Smooth muscle cell (in vitro differentiated cells): ENCODE measurements around the gene FHIP1A. TPM values are rescaled to one million over a fixed set of nuclear protein-coding genes. Genes with fewer than 3 reads are reported as not detected.
"Not testable (repeated sequence)": the region's sequence is repeated elsewhere in the genome, so short reads cannot be mapped to it uniquely, and the experiment has no call there.

Experiments used
- DNase-seq: peaks from one replicate; lab custom pipeline; 2025; ENCODE audit not compliant: unreplicated experiment; lab: John Stamatoyannopoulos, UW
- H2AFZ ChIP-seq: fragments of 200-600 bp; sonication (generic); 2 replicates; pipeline ENCODE4 v1.6.0; 2016; ENCODE audit warnings: antibody characterized with exemption, low read depth, mild to moderate bottlenecking
- H3F3A ChIP-seq: fragments of 200-600 bp; sonication (generic); 2 replicates; pipeline ENCODE4 v1.6.0; 2017; ENCODE audit warnings: antibody characterized with exemption, low read depth
- H3K27ac ChIP-seq: fragments of 200-600 bp; sonication (generic); 2 replicates; pipeline ENCODE4 v1.5.1; 2016; ENCODE audit warnings: low read depth, mild to moderate bottlenecking
- H3K27me3 ChIP-seq: fragments of 200-600 bp; sonication (generic); 2 replicates; pipeline ENCODE4 v1.6.1; 2016; ENCODE audit warnings: low read depth, mild to moderate bottlenecking
- H3K36me3 ChIP-seq: fragments of 200-600 bp; sonication (generic); 2 replicates; pipeline ENCODE4 v1.5.1; 2016; ENCODE audit warnings: low read depth
- H3K4me1 ChIP-seq: fragments of 200-600 bp; sonication (generic); 2 replicates; pipeline ENCODE4 v1.5.1; 2016; ENCODE audit warnings: low read depth
- H3K4me2 ChIP-seq: fragments of 200-600 bp; sonication (generic); 2 replicates; pipeline ENCODE4 v1.6.0; 2016; ENCODE audit warnings: mild to moderate bottlenecking
- H3K4me3 ChIP-seq: fragments of 200-600 bp; sonication (generic); 2 replicates; pipeline ENCODE4 v1.5.1; 2016; ENCODE audit warnings: mild to moderate bottlenecking
- H3K79me2 ChIP-seq: fragments of 200-600 bp; sonication (generic); 2 replicates; pipeline ENCODE4 v1.6.0; 2016; ENCODE audit warnings: low read depth, mild to moderate bottlenecking
- H3K9ac ChIP-seq: fragments of 200-600 bp; sonication (generic); 2 replicates; pipeline ENCODE4 v1.6.0; 2016; ENCODE audit warnings: low read depth
- H3K9me3 ChIP-seq: fragments of 200-600 bp; sonication (generic); replicated peaks from 2 replicates; pipeline ENCODE4 v1.5.1; 2016; ENCODE audit warnings: low read depth
- H4K20me1 ChIP-seq: fragments of 200-600 bp; sonication (generic); 2 replicates; pipeline ENCODE4 v1.6.0; 2016; ENCODE audit warnings: low read depth
- WGBS: methylation state at CpG from one replicate; pipeline ENCODE4 v1.1.7; 2016; ENCODE audit warnings: low lambda C conversion rate; 5-methylcytosine and 5-hydroxymethylcytosine counted together
- polyA plus RNA-seq: library from polyadenylated mRNA; unstranded; fragments of >200 nt; fragmentation: Nextera tagmentation; extraction: Ambion mirVana; gene quantifications from 2 replicates; pipeline ENCODE4 v1.2.1, GENCODE V29; 2016
- total RNA-seq: library from RNA; depleted of rRNA; stranded (reverse); fragments of >200 nt; gene quantifications from 2 replicates; pipeline ENCODE4 v1.2.3, GENCODE V29; 2014
- TF ChIP-seq, protein P1 (sequence below): fragments of 200-600 bp; sonication (generic); IDR thresholded peaks from 2 replicates; pipeline ENCODE4 v1.5.1; 2017; ENCODE audit warnings: borderline replicate concordance, mild to moderate bottlenecking, antibody characterized with exemption; ENCODE audit not compliant: insufficient read depth, poor library complexity, severe bottlenecking

The FHIP1A gene
- total and polyA plus RNA-seq, 2 experiments from 2014 or later = 0.48 to 4.1 TPM

DNA sequence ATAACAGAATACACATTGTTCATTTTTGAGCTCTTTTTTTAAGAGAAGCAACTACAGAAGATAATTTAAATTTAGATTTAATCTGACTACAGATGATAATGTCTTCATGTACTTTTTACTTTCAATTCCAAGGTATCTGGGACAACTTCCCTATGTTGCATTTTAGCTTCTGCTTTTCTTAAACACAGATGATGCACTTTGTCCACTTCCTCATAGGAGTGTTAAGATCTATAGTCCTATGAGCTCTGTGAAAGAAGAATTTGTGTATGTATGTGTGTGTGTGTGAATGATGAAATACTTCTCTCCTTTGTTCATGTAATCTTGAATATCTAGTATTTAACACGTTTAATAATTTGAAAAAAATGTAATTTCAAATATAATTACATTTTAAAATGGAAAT, 5.3 kb upstream of the FHIP1A start:
- no peak overlapping the region for H3K4me2 ChIP-seq
- H3K27ac ChIP-seq = no peak overlapping the region
- TF ChIP-seq, protein P1, sequence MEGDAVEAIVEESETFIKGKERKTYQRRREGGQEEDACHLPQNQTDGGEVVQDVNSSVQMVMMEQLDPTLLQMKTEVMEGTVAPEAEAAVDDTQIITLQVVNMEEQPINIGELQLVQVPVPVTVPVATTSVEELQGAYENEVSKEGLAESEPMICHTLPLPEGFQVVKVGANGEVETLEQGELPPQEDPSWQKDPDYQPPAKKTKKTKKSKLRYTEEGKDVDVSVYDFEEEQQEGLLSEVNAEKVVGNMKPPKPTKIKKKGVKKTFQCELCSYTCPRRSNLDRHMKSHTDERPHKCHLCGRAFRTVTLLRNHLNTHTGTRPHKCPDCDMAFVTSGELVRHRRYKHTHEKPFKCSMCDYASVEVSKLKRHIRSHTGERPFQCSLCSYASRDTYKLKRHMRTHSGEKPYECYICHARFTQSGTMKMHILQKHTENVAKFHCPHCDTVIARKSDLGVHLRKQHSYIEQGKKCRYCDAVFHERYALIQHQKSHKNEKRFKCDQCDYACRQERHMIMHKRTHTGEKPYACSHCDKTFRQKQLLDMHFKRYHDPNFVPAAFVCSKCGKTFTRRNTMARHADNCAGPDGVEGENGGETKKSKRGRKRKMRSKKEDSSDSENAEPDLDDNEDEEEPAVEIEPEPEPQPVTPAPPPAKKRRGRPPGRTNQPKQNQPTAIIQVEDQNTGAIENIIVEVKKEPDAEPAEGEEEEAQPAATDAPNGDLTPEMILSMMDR = no peak
- WGBS = 78% methylated on average over 1 of the region's 1 CpG
- no peak overlapping the region for H3K9ac ChIP-seq
- H2AFZ ChIP-seq = no peak overlapping the region
- H3K36me3 ChIP-seq = no peaks in the 10 kb centered on the region
- no peaks in the 10 kb centered on the region for H3K79me2 ChIP-seq
- H3K27me3 ChIP-seq = peaks cover 24% of the 10 kb centered on the region
- no peaks in the 10 kb centered on the region for H4K20me1 ChIP-seq
- no peaks in the 10 kb centered on the region for H3K4me1 ChIP-seq
- no peaks in the 10 kb centered on the region for H3K9me3 ChIP-seq
- H3K4me3 ChIP-seq = no peak overlapping the region
- H3F3A ChIP-seq = no peaks in the 10 kb centered on the region
- DNase-seq = no peak

DNA sequence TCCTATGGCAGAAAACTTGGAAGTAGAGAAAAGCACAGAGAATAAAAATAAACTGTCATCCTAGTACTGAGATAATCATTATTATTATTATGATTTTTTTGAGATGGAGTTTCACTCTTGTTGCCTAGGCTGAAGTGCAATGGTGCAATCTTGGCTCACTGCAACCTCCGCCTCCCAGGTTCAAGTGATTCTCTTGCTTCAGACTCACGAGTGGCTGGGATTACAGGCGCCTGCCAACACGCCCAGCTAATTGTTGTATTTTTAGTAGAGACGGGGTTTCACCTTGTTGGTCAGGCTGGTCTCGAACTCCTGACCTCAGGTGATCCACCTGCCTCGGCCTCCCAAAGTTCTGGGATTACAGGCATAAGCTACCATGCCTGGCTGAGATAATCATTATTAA, 4.2 kb upstream of the FHIP1A start:
- H3K79me2 ChIP-seq, H3K36me3 ChIP-seq, H4K20me1 ChIP-seq, H3K4me3 ChIP-seq, H3K4me2 ChIP-seq, H3F3A ChIP-seq, H3K27ac ChIP-seq, H2AFZ ChIP-seq, H3K4me1 ChIP-seq, H3K9ac ChIP-seq, DNase-seq, H3K9me3 ChIP-seq: not testable (repeated sequence)
- 85% methylated on average over 7 of the region's 7 CpGs for WGBS
- peaks cover 32% of the 10 kb centered on the region for H3K27me3 ChIP-seq

DNA sequence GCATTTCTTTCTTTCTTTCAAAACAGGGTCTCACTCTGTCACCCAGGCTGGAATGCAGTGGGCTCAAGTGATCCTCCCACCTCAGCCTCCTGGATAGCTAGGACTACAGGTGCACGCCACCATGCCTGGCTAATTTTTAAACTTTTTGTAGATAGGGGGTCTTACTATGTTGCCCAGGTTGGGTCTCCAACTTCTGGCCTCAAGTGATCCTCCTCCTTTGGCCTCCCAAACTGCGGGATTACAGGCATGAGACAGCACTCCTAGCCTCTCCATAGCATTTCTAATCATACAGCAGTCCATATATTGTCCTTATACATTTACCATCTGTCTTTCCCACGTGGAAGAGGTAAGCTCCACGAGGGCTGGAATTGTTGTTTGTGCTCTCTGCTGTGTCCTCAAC, 2.0 kb upstream of the FHIP1A start:
- Histone ChIP-seq H3K4me2 (no peak overlapping the region), H3K27ac (no peak overlapping the region), H3K27me3 (peaks cover 44% of the 10 kb centered on the region), H3K4me3 (no peak overlapping the region), H4K20me1 (no peaks in the 10 kb centered on the region), H3K9ac (no peak overlapping the region), H3F3A (no peaks in the 10 kb centered on the region), H3K4me1 (no peaks in the 10 kb centered on the region), H3K79me2 (no peaks in the 10 kb centered on the region), H3K9me3 (no peaks in the 10 kb centered on the region), H2AFZ (no peak overlapping the region), H3K36me3 (no peaks in the 10 kb centered on the region)
- WGBS = 88% methylated on average over 4 of the region's 4 CpGs
- no peak for DNase-seq
- TF ChIP-seq, protein P1 = no peak

DNA sequence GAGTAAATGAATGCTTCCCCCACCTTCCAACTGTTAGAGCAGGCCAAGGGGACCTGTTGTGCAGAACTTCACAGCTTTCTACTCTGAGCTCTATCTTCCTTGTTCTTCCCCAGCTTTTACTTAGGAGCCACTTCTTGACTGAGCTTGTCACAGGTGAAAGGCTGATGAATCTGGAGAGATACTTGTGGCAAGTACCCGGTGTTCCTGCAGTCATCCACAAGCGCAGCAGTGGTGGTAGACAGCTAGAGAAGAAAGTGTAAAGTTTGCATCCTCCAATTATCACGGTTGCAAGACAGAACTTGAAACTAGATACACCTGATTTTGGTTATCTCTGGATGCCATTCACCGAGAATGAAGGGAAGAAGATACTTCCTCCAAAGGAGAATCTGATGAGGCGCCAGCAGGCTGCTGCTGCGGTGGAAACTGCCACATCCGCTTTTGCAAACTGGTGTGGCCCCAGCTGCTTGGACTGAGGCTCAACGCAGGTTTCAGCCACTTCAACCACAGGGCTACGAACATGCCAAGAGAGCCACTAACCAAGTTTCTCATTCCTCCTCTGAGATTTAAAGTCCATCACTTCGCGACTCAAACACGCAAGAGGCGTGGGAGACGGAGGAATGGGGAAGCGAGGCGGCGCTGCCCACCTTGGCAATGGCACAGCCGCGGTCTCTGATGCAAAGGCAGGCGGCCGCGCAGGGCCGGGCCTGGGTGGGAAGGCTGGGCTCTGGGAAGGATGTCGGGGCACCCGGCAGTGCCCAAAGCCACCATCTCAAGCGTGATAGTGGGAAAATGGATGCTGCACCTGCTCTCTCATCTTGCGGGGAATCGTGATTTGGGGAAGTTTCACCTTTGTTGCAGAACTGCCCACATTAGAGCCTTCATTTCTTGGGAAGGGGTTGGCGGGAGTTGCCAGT, 1.3 kb upstream of the FHIP1A start:
- Histone ChIP-seq H3K4me2 (peak overlapping the region; percentile 83), H3K4me1 (no peaks in the 10 kb centered on the region), H3K36me3 (no peaks in the 10 kb centered on the region), H2AFZ (peak overlapping the region; percentile 83), H3K27ac (no peak overlapping the region), H3F3A (no peaks in the 10 kb centered on the region), H3K79me2 (no peaks in the 10 kb centered on the region), H3K4me3 (peak overlapping the region; percentile 68), H3K9ac (no peak overlapping the region), H4K20me1 (no peaks in the 10 kb centered on the region), H3K9me3 (no peaks in the 10 kb centered on the region), H3K27me3 (peaks cover 44% of the 10 kb centered on the region)
- 23% methylated on average over 29 of the region's 29 CpGs for WGBS
- DNase-seq = no peak
- TF ChIP-seq, protein P1 = no peak
